ENCODE results near the gene METTL24.
"Not testable (repeated sequence)": the region's sequence is repeated elsewhere in the genome, so short reads cannot be mapped to it uniquely, and the experiment has no call there.

Gene METTL24

GRCh38 chr6:110360676-110361075, 2.5 kb upstream of the METTL24 start:
- DNase-seq (ENCODE audit: low spot score) = peak; percentile 93

- no peak for DNase-seq (ENCODE audit: low spot score)
These were observed 1.4 kb upstream of the METTL24 start for GRCh38 chr6:110359556-110359955.

- DNase-seq (ENCODE audit: low spot score) = no peak
These were observed 508 bp upstream of the METTL24 start for GRCh38 chr6:110358553-110359160.

- no peak for DNase-seq (ENCODE audit: low spot score)
These were observed 868 bp downstream of the METTL24 start for GRCh38 chr6:110357298-110357663.

GRCh38 chr6:110356778-110357177, 1.4 kb downstream of the METTL24 start:
- DNase-seq (ENCODE audit: low spot score) = no peak

- no peak for DNase-seq (ENCODE audit: low spot score)
These were observed 2.4 kb downstream of the METTL24 start for GRCh38 chr6:110355727-110356126.

- no peak for DNase-seq (ENCODE audit: low spot score)
These were observed 3.1 kb downstream of the METTL24 start for GRCh38 chr6:110355022-110355421.

- no peak for DNase-seq (ENCODE audit: low spot score)
These were observed 4.0 kb downstream of the METTL24 start for GRCh38 chr6:110354153-110354552.

- no peak for DNase-seq (ENCODE audit: low spot score)
These were observed 4.6 kb downstream of the METTL24 start for GRCh38 chr6:110353457-110354001.

- DNase-seq (ENCODE audit: low spot score) = no peak
These were observed 5.4 kb downstream of the METTL24 start for GRCh38 chr6:110352563-110353262.

GRCh38 chr6:110351986-110352385, 6.2 kb downstream of the METTL24 start:
- DNase-seq (ENCODE audit: low spot score) = no peak

- DNase-seq (ENCODE audit: low spot score) = no peak
These were observed 6.6 kb downstream of the METTL24 start for GRCh38 chr6:110351546-110351945.

- DNase-seq (ENCODE audit: low spot score) = not testable (repeated sequence)
These were observed 7.6 kb downstream of the METTL24 start for GRCh38 chr6:110350593-110350992.

- peak; percentile 39 for DNase-seq (ENCODE audit: low spot score)
These were observed 9.0 kb downstream of the METTL24 start for GRCh38 chr6:110348961-110349690.

- DNase-seq (ENCODE audit: low spot score) = no peak
These were observed 13.1 kb downstream of the METTL24 start for GRCh38 chr6:110345025-110345424.

- DNase-seq (ENCODE audit: low spot score) = no peak
These were observed 15.4 kb downstream of the METTL24 start for GRCh38 chr6:110342759-110343158.

- peak; percentile 25 for DNase-seq (ENCODE audit: low spot score)
These were observed 16.2 kb downstream of the METTL24 start for GRCh38 chr6:110341663-110342596.

GRCh38 chr6:110341067-110341466, 17.1 kb downstream of the METTL24 start:
- no peak for DNase-seq (ENCODE audit: low spot score)

- no peak for DNase-seq (ENCODE audit: low spot score)
These were observed 17.7 kb downstream of the METTL24 start for GRCh38 chr6:110340392-110340965.

- no peak for DNase-seq (ENCODE audit: low spot score)
These were observed 19.2 kb downstream of the METTL24 start for GRCh38 chr6:110338820-110339470.

- no peak for DNase-seq (ENCODE audit: low spot score)
These were observed 20.7 kb downstream of the METTL24 start for GRCh38 chr6:110337486-110337885.
